GM19328 (cell line): ENCODE data around the gene RPL32.
"Not testable (repeated sequence)": the region's sequence is repeated elsewhere in the genome, so short reads cannot be mapped to it uniquely, and the experiment has no call there.

Experiments
- ATAC-seq: cut with Tn5 transposase; IDR thresholded peaks from one replicate; pipeline ENCODE4 v1.9.1; 2021; ENCODE audit warnings: mild to moderate bottlenecking, moderate library complexity; ENCODE audit not compliant: unreplicated experiment

Gene RPL32

DNA sequence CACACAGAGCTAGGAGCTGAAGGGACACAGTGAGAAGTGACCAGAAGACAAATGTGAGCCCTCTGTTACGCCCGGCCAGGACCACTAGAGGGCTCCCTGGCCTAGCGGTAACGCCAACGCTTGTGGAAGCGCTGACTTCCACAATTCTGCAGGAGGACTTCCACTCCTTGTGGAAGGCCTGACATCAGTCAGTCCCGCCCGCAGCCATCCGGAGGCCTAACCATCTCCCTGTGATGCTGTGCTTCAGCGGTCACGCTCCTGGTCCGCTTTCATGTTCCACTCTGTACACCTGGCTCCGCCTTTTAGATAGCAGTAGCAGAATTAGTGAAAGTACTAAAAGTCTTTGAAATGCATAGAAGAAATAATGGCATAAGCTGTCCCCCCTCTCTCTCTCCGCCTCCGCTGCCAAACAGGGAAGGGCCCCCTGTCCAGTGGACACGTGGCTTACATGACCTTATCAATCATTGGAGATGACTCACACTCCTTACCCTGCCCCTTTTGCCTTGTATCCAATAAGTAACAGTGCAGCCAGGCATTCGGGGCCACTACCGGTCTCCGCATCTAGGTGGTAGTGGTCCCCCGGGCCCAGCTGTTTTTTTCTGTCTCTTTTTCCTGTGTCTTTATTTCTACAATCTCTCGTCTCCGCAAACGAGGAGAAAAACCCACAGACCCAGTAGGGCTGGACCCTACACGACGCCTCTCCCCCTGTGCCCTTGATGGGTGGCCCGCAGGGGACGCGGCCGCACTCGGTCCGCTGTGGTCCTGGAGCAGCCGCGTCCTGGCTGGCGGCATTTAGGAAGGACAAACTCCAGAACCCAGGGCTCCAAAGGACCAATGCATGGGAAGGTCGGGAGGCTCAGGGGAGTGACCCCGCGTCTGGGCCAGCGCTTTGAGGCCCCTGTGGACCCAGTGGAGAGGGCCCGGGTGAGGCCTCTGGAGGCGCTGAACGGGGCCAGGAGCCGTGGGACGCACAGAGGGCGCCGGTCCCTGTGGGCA lies 27.0 kb upstream of the RPL32 start:
- ATAC-seq: peak; percentile 48

GRCh38 chr3:12866836-12867235 lies 25.5 kb upstream of the RPL32 start:
- no peak for ATAC-seq

- no peak for ATAC-seq
Observed at GRCh38 chr3:12865271-12865670, 23.9 kb upstream of the RPL32 start.

- ATAC-seq: no peak
Observed at GRCh38 chr3:12862387-12862786, 21.0 kb upstream of the RPL32 start.

DNA sequence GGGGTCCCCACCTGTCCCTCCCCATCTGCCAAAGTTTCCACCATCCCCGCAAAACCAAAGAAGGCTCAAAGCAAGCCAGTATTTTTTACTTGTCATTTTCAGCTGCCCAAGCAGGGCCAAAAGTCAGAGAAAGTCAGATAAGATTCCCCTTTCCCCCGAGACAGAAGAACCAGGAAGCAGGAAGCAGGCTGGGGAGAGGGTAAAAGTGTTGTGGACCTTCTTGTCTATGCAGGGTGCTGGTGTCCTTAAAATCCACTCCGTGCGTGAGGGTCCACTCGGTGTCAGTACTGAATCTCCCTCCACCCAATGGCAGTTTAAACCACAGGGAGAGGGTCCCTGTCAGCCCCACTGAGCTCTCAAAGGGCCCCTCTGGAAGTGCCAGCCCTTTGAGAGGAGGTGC lies 20.2 kb upstream of the RPL32 start:
- ATAC-seq: no peak

DNA sequence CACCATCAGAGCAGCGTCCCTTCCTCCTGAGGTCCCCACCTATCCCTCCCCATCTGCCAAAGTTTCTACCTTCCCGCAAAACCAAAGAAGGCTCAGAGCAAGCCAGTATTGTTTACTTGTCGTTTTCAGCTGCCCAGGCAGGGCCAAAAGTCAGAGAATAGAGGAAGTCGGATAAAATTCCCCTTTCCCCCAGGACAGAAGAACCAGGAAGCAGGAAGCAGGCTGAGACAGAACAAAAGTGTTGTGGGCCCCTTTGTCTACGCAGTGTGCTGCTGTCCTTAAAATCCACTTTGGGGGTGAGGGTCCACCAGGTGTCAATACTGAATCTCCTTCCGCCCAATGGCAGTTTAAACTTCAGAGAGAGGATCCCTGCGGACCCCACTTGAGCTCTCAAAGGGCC lies 18.5 kb upstream of the RPL32 start:
- no peak for ATAC-seq

DNA sequence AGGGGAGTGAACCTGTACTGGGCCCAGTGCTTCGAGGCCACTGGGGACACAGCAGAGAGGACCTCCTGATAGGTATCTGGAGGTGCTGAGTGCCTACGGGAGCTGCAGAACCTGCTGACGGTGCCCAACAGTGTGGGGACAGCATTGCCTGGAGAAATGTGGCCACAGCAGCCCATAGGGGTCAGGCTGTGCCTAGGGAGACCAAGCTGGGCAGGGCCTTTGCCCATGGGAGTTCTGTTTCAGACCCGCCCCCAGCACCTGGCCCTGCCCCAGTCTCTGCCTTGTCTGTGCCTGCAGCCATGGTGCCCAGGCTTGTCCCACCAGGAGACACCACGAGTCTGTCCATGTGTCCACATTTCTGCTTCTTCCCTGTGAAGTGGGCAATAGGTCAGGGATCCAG lies 15.3 kb upstream of the RPL32 start:
- no peak for ATAC-seq

GRCh38 chr3:12854565-12854964 lies 13.2 kb upstream of the RPL32 start:
- ATAC-seq: no peak

- not testable (repeated sequence) for ATAC-seq
Observed at GRCh38 chr3:12853847-12854246, 12.5 kb upstream of the RPL32 start.

DNA sequence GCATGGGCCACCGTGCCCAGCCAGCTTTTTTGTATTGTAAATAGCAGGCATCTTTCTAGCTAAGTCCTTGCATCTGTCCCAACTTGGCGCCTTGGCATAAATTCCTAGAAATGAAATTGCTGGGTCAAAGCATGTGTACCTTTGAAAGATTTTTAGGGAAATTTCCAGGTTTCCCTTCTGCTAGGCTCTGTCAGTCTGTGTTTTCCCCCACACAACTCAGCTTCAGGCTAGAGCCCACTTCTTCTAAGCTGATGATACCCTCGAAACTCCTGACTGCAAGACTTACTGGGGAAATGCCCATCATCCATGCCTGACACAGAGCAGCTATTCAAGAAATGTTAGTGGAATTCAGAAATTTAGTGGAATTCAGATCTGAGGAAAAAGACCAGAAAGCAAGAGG lies 10.8 kb upstream of the RPL32 start:
- no peak for ATAC-seq

DNA sequence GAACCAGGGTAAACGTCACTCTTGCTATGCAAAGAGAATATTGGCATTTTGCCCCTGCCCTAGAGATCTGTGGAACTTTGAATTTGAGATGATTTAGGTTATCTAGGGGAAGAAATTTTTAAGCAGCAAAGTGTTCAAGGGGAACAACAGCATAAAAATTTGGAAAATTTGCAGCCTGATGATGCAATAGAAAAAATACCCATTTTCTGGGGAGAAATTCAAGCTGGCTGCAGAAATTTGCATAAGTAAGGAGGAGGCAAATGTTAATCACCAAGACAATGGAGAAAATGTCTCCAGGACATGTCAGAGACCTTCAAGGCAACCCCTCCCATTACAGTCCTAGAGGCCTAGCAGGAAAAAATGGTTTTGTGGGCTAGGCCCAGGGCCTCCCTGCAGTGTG lies 4.4 kb upstream of the RPL32 start:
- no peak for ATAC-seq

DNA sequence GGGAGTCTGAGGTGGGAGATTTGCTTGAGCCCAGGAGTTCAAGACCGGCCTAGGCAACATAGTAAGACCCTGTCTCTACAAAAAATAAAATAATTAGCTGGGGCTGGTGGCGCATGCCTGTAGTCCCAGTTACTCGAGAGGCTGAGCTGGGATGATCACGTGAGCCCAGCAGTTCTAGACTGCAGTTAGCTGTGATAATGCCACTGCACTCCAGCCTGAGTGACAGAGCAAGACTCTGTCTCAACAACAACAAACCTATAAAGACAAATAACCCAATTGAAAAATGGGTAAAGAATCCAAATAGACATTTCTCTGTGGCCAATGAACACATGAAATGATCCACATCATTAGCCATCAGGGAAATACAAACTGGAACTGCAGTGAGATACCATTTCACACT lies 1.1 kb upstream of the RPL32 start:
- ATAC-seq: no peak

- peak; percentile 3 for ATAC-seq
Observed at GRCh38 chr3:12841970-12842328, 584 bp upstream of the RPL32 start.

GRCh38 chr3:12840591-12841148 lies 695 bp downstream of the RPL32 start:
- peak; percentile 29 for ATAC-seq

- ATAC-seq: not testable (repeated sequence)
Observed at GRCh38 chr3:12840148-12840547, 1.2 kb downstream of the RPL32 start.

DNA sequence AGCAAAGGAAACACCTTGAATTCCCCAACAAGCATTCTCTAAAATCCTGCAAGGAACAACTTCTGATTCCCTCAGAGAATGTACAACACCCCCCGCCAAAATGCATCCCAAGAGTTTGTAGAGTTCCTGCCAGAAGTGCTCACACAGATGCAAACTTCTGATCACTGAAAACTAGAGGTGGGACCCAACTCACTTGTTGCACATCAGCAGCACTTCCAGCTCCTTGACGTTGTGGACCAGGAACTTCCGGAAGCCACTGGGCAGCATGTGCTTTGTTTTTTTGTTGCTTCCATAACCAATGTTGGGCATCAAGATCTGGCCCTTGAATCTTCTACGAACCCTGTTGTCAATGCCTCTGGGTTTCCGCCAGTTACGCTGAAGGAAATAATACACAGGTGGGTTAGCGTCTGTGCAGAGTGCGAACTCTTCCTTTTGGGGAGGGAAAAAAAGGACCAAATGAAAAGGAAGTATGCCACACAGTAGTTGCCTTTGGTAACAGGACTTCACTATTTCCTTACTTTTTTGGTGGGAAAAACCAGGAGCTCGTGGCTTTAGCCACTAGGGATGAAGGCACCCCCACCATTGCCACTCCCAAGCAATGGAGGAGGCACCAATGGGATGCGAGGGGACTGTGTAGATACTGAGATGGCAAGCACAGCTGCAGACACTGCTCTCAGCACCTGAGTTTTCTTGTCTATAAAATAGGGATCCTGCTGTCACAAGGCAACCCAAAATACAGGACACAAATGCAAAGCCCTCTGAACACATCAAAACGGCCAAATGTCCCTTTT lies 2.0 kb downstream of the RPL32 start:
- ATAC-seq: no peak

DNA sequence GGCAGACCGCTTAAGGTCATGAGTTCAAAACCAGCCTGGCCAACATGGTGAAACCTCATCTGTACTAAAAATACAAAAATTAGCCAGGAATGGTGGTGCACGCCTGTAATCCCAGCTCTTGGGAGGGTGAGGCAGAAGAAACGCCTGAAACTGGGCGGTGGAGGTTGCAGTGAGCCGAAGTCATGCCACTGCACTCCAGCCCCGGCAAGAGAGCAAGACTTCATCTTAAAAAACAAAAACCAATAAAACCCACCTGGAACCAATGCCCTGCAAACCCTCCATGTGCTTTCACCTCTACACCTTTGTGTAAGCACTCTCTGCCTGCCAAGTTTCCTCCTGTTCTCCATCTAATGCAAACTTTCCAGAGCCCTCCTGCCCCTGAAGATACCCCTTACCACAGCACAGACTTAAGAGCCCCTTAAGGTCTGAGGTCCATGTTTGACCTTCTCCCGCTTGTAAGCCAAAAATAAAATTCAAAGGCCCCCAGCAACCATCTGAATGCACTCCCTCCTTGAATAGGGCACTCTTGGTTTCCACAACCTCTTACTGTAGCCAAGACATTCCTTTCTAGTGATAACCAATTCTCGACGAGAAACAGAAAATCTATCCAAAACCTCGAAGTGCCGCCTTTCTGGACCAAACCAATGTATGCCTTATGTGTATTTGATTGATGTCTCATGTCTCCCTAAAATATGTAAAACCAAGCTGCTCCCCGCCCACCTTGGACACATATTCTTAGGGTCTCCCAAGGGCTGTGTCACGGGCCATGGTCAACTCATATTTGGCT lies 3.0 kb downstream of the RPL32 start:
- no peak for ATAC-seq

GRCh38 chr3:12837295-12837986 lies 3.9 kb downstream of the RPL32 start:
- no peak for ATAC-seq

DNA sequence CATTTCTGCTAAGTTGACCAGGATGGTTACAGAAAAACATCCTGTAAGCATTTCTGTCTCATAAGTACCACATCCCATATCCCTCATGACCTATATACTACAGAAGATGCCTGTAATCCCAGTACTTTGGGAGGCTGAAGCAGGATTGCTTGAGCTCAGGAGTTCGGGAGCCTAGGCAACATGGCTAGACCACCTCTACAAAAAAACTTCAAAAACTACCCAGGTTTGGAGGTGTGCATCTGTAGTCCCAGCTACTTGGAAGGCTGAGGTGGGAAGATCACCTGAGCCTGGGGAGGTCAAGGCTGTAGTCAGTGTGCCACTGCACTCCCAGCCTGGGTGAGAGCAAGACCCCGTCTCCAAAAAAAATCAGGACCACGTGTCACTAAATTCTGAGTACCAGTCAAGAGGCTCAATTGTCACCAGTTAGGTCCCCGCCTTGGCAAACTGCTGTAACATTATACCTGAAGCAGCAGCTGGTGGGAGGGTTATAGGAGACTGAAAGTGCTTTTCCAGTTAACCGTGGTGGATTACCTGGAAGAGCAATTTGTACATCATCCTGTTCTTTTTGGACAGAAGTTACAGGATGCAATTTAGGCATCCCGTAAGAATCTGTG lies 6.2 kb downstream of the RPL32 start:
- no peak for ATAC-seq
